Breast epithelium (tissue), 4 donors: ENCODE measurements around the gene ASAP2. TPM values are rescaled to one million over a fixed set of nuclear protein-coding genes. Genes with fewer than 3 reads are reported as not detected.

ENCODE experiments used
- DNase-seq, 2 donors: peaks; one replicate each; pipeline ENCODE4 v3.0.0-alpha.2; 2019; ENCODE audit warnings: low spot score in 2 of 2
- H3K27ac ChIP-seq, 2 donors: fragments of 200-600 bp; sonication (generic) in 1 of 2; one replicate each; pipeline ENCODE4 v1.5.1; 2016 to 2019; ENCODE audit warnings: mild to moderate bottlenecking in 1 of 2
- H3K27me3 ChIP-seq, 2 donors: fragments of 200-600 bp; sonication (generic) in 1 of 2; one replicate each; pipeline versions ENCODE4 v1.5.1 to v1.6.0; 2017 to 2019; ENCODE audit warnings: control low read depth in 1 of 2, mild to moderate bottlenecking in 1 of 2
- H3K36me3 ChIP-seq: fragments of 200-600 bp; one replicate; pipeline ENCODE4 v1.5.1; 2019
- H3K4me1 ChIP-seq, 2 donors: fragments of 200-600 bp; sonication (generic); one replicate each; pipeline ENCODE4 v1.5.1; 2016 to 2019; ENCODE audit warnings: control low read depth in 1 of 2
- H3K4me3 ChIP-seq, 3 donors: fragments of 200-600 bp; sonication (generic); 1 replicate in 2 of 3; 2 replicates in 1 of 3; pipeline ENCODE4 v1.5.1; 2016 to 2019; ENCODE audit warnings: mild to moderate bottlenecking in 3 of 3, moderate library complexity in 2 of 3
- H3K9me3 ChIP-seq, 2 donors: fragments of 200-600 bp; sonication (generic) in 1 of 2; one replicate each; pipeline ENCODE4 v1.5.1; 2016 to 2019; ENCODE audit warnings: control low read depth in 1 of 2
- CTCF ChIP-seq, 3 donors: fragments of 450-650 bp; IDR thresholded peaks; one replicate each; pipeline ENCODE4 v1.5.1; 2016 to 2017; ENCODE audit warnings: antibody characterized with exemption in 3 of 3, mild to moderate bottlenecking in 3 of 3, moderate library complexity in 3 of 3
- POLR2A ChIP-seq: fragments of 450-650 bp; IDR thresholded peaks from one replicate; pipeline ENCODE4 v1.6.1; 2016; ENCODE audit warnings: antibody characterized with exemption, mild to moderate bottlenecking, moderate library complexity
- POLR2AphosphoS5 ChIP-seq, 3 donors: sonication (generic); formaldehyde crosslinking; IDR thresholded peaks; one replicate each; pipeline ENCODE4 v1.6.1; 2017; ENCODE audit warnings: antibody characterized with exemption in 3 of 3
- intact Hi-C: fragments of 100-400 bp; cut with DNase I; formaldehyde crosslinking; loops from one replicate; pipeline ENCODE4 v1.15.1; 2023; ENCODE audit warnings: low total_unique reads
- total RNA-seq, 3 donors: library from RNA; depleted of rRNA; stranded (reverse); fragments of >200 nt; gene quantifications; one replicate each; pipeline ENCODE4 v1.1.0, GENCODE V29; 2016

ASAP2 gene
- total RNA-seq, 3 donors from 2014 or later: 14.5 to 24.2 (median 21.0) TPM

- H3K4me1 ChIP-seq: no peaks in the 10 kb centered on the region
- H3K36me3 ChIP-seq: no peaks in the 10 kb centered on the region
- TF ChIP-seq POLR2AphosphoS5 (IDR thresholded peaks at IDR 0.05) (no peak), POLR2A (no peak), CTCF (IDR thresholded peaks at IDR 0.05) (no peak)
- intact Hi-C loops: loop anchor here (10.0 kb wide), 1 partner anchor 202 kb away; no protein-coding TSS in a partner anchor
- DNase-seq: no peak
- H3K9me3 ChIP-seq: no peaks in the 10 kb centered on the region
- H3K27me3 ChIP-seq: no peaks in the 10 kb centered on the region
- peak overlapping the region; percentile 26 to 77 for H3K27ac ChIP-seq
- no peak overlapping the region for H3K4me3 ChIP-seq
These were observed 140.3 kb downstream of the ASAP2 start for GRCh38 chr2:9346885-9347284.

- no peaks in the 10 kb centered on the region for H3K9me3 ChIP-seq
- no peaks in the 10 kb centered on the region for H3K4me1 ChIP-seq
- TF ChIP-seq POLR2AphosphoS5 (IDR thresholded peaks at IDR 0.05) (peak; percentile 27 to 63 (median 53)), POLR2A (no peak)
- H3K36me3 ChIP-seq: no peaks in the 10 kb centered on the region
- H3K27ac ChIP-seq: peak overlapping the region; percentile 26 to 77
- peak in 1 of 2 donors; percentile 30 for DNase-seq
- H3K4me3 ChIP-seq: peak overlapping the region in 1 of 3 donors; percentile 6
- intact Hi-C loops: loop anchor here (10.0 kb wide), 1 partner anchor 203 kb away; no protein-coding TSS in a partner anchor
- H3K27me3 ChIP-seq: no peaks in the 10 kb centered on the region
These were observed 140.8 kb downstream of the ASAP2 start for GRCh38 chr2:9347411-9347881.

GRCh38 chr2:9354318-9354717 lies 147.7 kb downstream of the ASAP2 start:
- no peak for TF ChIP-seq POLR2A
- TF ChIP-seq CTCF (IDR thresholded peaks at IDR 0.05): no peak
- TF ChIP-seq POLR2AphosphoS5 (IDR thresholded peaks at IDR 0.05): no peak
- intact Hi-C loops: no loop called here
- no peak for DNase-seq
- no peak overlapping the region for H3K27ac ChIP-seq
- H3K27me3 ChIP-seq: no peaks in the 10 kb centered on the region
- no peak overlapping the region for H3K4me3 ChIP-seq
- H3K4me1 ChIP-seq: no peaks in the 10 kb centered on the region
- H3K9me3 ChIP-seq: no peaks in the 10 kb centered on the region
- H3K36me3 ChIP-seq: peaks cover 3% of the 10 kb centered on the region

- no peak overlapping the region for H3K27ac ChIP-seq
- intact Hi-C loops: no loop called here
- no peak overlapping the region for H3K4me3 ChIP-seq
- DNase-seq: no peak
- peaks cover 3% of the 10 kb centered on the region for H3K36me3 ChIP-seq
- H3K9me3 ChIP-seq: no peaks in the 10 kb centered on the region
- no peaks in the 10 kb centered on the region for H3K27me3 ChIP-seq
- TF ChIP-seq CTCF (IDR thresholded peaks at IDR 0.05) (no peak), POLR2AphosphoS5 (IDR thresholded peaks at IDR 0.05) (no peak), POLR2A (no peak)
- no peaks in the 10 kb centered on the region for H3K4me1 ChIP-seq
These were observed 148.7 kb downstream of the ASAP2 start for GRCh38 chr2:9355270-9355669.

- H3K9me3 ChIP-seq: no peaks in the 10 kb centered on the region
- no peak overlapping the region for H3K27ac ChIP-seq
- intact Hi-C loops: no loop called here
- DNase-seq: no peak
- no peak for TF ChIP-seq CTCF (IDR thresholded peaks at IDR 0.05)
- TF ChIP-seq POLR2AphosphoS5 (IDR thresholded peaks at IDR 0.05): no peak
- TF ChIP-seq POLR2A: no peak
- H3K4me3 ChIP-seq: no peak overlapping the region
- H3K36me3 ChIP-seq: peaks cover 3% of the 10 kb centered on the region
- no peaks in the 10 kb centered on the region for H3K4me1 ChIP-seq
- H3K27me3 ChIP-seq: no peaks in the 10 kb centered on the region
These were observed 149.1 kb downstream of the ASAP2 start for GRCh38 chr2:9355716-9356115.
